K562 (cell line): ENCODE data around the gene NUDT5. TPM values are rescaled to one million over a fixed set of nuclear protein-coding genes. Genes with fewer than 3 reads are reported as not detected.

Source experiments
- CLOCK ChIP-seq: fragments of 250-450 bp; sonication (Bioruptor Pico); IDR thresholded peaks from 2 replicates; pipeline ENCODE4 v1.4.0; 2020; ENCODE audit warnings: mild to moderate bottlenecking, moderate library complexity, borderline replicate concordance
- PHB ChIP-seq: fragments of 250-450 bp; sonication (Bioruptor Pico); IDR thresholded peaks from 2 replicates; pipeline ENCODE4 v1.5.0; 2021
- POLR3A ChIP-seq: IDR thresholded peaks from 2 replicates; pipeline ENCODE4 v1.6.1; 2011; ENCODE audit warnings: borderline replicate concordance, mild to moderate bottlenecking, moderate library complexity; ENCODE audit not compliant: insufficient read length, insufficient read depth; ENCODE audit errors: extremely low read depth
- PRPF4 ChIP-seq: fragments of 200-400 bp; formaldehyde crosslinking; IDR thresholded peaks from one replicate; pipeline ENCODE4 v1.6.1; 2017; ENCODE audit warnings: low read length, low read depth, mild to moderate bottlenecking; ENCODE audit not compliant: insufficient read depth, poor library complexity, severe bottlenecking
- SETDB1 ChIP-seq: IDR thresholded peaks from one replicate; pipeline ENCODE4 v1.6.1; 2012; ENCODE audit warnings: low read length, control low read depth, inconsistent platforms
- SRSF1 ChIP-seq: fragments of 200-400 bp; formaldehyde crosslinking; IDR thresholded peaks from 2 replicates; pipeline ENCODE4 v1.6.1; 2017; ENCODE audit warnings: mild to moderate bottlenecking, low read depth, low read length, moderate library complexity
- TBP ChIP-seq: optimal IDR thresholded peaks from 2 replicates; pipeline ENCODE3; 2011; ENCODE audit warnings: low read depth, low read length, improper control_type of control experiment
- TCF7L2 ChIP-seq: fragments of 150-350 bp; IDR thresholded peaks from 2 replicates; pipeline ENCODE4 v1.6.1; 2016; ENCODE audit warnings: low read depth, mild to moderate bottlenecking, low read length, moderate library complexity
- THRA ChIP-seq: fragments of 450-650 bp; IDR thresholded peaks from 2 replicates; pipeline ENCODE4 v1.6.1; 2017; ENCODE audit warnings: mild to moderate bottlenecking, moderate library complexity
- ZC3H11A ChIP-seq: IDR thresholded peaks from 2 replicates; pipeline ENCODE4 v1.6.1; 2012; ENCODE audit warnings: low read depth, low read length, improper control_type of control experiment
- ZNF263 ChIP-seq: sonication (generic); formaldehyde crosslinking; IDR thresholded peaks from 2 replicates; pipeline ENCODE4 v1.8.0; 2022; ENCODE audit warnings: mild to moderate bottlenecking, missing genetic modification reagents, borderline replicate concordance
- ZNF318 ChIP-seq, 2 experiments: fragments of 450-650 bp; IDR thresholded peaks; 2 replicates each; pipeline ENCODE4 v1.6.1; 2016; ENCODE audit warnings: mild to moderate bottlenecking in 2 of 2, borderline replicate concordance in 1 of 2, low read depth in 1 of 2, moderate library complexity in 1 of 2
- ZNF384 ChIP-seq: IDR thresholded peaks from 2 replicates; pipeline ENCODE4 v1.6.1; 2012; ENCODE audit warnings: low read depth, low read length, improper control_type of control experiment
- polyA plus RNA-seq, 8 experiments: library from polyadenylated mRNA; depleted of rRNA in 4 of 8; stranded (reverse) in 5 of 8; unstranded in 3 of 8; fragments of >200 nt; fragmentation: Nextera tagmentation in 2 of 8; fragmentation: Illumina TruSeq in 1 of 8; extraction: Ambion mirVana in 2 of 8; extraction: Trizol in 1 of 8; gene quantifications; 2 replicates each; pipeline versions ENCODE4 v1.2.1 to v1.2.3, GENCODE V29; 2011 to 2014; ENCODE audit warnings: inconsistent platforms in 1 of 8, missing spikeins in 1 of 8
- total RNA-seq, 7 experiments: library from RNA; depleted of rRNA in 6 of 7; stranded (reverse); fragments of >200 nt in 6 of 7; fragmentation: Illumina TruSeq in 2 of 7; extraction: Trizol in 2 of 7; gene quantifications; 2 replicates each; pipeline versions ENCODE4 v1.2.1 to v1.2.3, GENCODE V29; 2011 to 2021; ENCODE audit warnings: low replicate concordance in 1 of 7

NUDT5 gene
- total and polyA plus RNA-seq, 9 of the 15 experiments (the other 6 are each of a cell fraction or from before 2014, with no cell fraction given), result 87.7 to 422 (median 186) TPM

DNA sequence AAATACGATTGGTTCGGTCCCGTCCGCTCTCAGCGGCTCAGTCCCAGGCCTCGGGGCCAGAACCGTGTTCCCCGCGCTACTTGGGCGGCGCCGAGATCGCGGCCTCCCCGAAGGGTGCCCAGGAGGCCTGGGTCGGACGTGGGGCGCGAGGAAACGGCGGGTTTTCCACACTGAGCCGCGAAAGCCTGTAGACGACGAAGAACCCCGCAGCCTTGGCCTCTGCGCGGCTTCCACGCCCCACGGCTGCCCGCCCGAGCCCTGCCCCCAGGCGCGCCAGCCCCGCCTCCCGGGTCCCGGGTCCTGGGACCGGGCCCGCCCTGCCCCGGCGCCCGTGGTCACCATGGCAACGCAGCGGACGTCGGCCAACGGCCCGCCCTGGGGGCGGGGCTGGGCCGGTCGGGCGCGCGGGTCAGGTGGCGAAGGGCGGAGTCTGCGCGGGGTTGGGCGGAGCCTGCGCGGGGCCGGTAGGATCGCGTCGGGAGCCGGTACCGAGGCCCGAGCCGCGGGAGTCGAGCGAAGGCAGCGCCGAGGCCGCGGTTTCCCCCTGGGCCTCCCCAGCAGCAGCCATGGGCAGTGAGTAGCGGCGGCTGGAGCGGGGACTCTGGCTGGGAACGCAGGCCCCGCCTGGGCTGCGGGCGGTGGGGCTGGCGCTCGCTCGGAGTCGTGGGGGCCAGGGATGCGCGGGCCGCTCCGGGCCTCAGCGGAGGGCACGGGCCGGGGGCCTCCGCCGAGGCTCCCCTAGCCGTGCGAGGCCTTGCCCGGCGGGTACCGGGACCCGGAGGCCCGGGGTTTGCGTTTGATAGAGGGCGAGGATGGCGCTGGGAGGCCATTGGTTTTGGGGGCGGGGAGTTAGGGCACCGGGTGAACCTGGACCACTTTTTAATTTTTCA, 66.2 kb downstream of the NUDT5 start, which contains the start of gene SEC61A2 (continued):
- TF ChIP-seq THRA (no peak), POLR3A (no peak), ZNF318 (IDR thresholded peaks at IDR 0.05; ENCODE audit: borderline replicate concordance in 1 of 2, low read depth in 1 of 2) (no peak), SRSF1 (no peak), TCF7L2 (no peak), ZNF384 (peak; percentile 79), SETDB1 (no peak), CLOCK (CRISPR knock-in tag) (no peak), PRPF4 (no peak), ZNF263 (CRISPR knock-in tag) (no peak), PHB (no peak), ZC3H11A (no peak), TBP (peak; percentile 48)
